Heart left ventricle (tissue), 16 donors: ENCODE data around the gene TMPRSS4. TPM values are rescaled to one million over a fixed set of nuclear protein-coding genes. Genes with fewer than 3 reads are reported as not detected.

Experiments used
- ATAC-seq, 4 donors: fragments of 200-7000 bp; cut with Tn5 transposase; one replicate each; pipeline ENCODE4 v1.9.1; 2020 to 2022; ENCODE audit warnings: moderate library complexity in 4 of 4, mild to moderate bottlenecking in 3 of 4, moderate number of reproducible peaks in 1 of 4
- DNase-seq, 5 donors: peaks; one replicate each; pipeline ENCODE4 v3.0.0-alpha.2; 2020
- H3K27ac ChIP-seq, 12 donors: fragments of 200-600 bp; sonication (generic) in 4 of 12; one replicate each; pipeline versions ENCODE4 v1.5.0 to v1.8.0; 2016 to 2022; ENCODE audit warnings: mild to moderate bottlenecking in 2 of 12
- H3K27me3 ChIP-seq, 9 donors: fragments of 200-600 bp; sonication (generic) in 2 of 9; one replicate each; pipeline versions ENCODE4 v1.5.1 to v1.8.0; 2016 to 2022; ENCODE audit warnings: mild to moderate bottlenecking in 3 of 9
- H3K36me3 ChIP-seq, 9 donors: fragments of 200-600 bp; sonication (generic) in 2 of 9; one replicate each; pipeline versions ENCODE4 v1.5.0 to v1.8.0; 2018 to 2022; ENCODE audit warnings: mild to moderate bottlenecking in 2 of 9
- H3K4me1 ChIP-seq, 12 donors: fragments of 200-600 bp; sonication (generic) in 4 of 12; one replicate each; pipeline versions ENCODE4 v1.5.0 to v1.8.0; 2016 to 2022; ENCODE audit warnings: mild to moderate bottlenecking in 3 of 12
- H3K4me3 ChIP-seq, 12 donors: fragments of 200-600 bp; sonication (generic) in 4 of 12; one replicate each; pipeline versions ENCODE4 v1.5.0 to v1.8.0; 2017 to 2022; ENCODE audit warnings: mild to moderate bottlenecking in 9 of 12, moderate library complexity in 4 of 12
- H3K9me3 ChIP-seq, 12 donors: fragments of 200-600 bp; sonication (generic) in 4 of 12; one replicate each; pipeline versions ENCODE4 v1.5.0 to v1.8.0; 2016 to 2022; ENCODE audit warnings: mild to moderate bottlenecking in 1 of 12
- CTCF ChIP-seq, 12 donors: fragments of 200-600 bp; sonication (generic) in 4 of 12; IDR thresholded peaks; one replicate each; pipeline versions ENCODE4 v1.5.0 to v1.8.0; 2018 to 2022; ENCODE audit warnings: antibody characterized with exemption in 12 of 12, mild to moderate bottlenecking in 5 of 12
- POLR2A ChIP-seq, 2 donors: fragments of 450-650 bp; IDR thresholded peaks; one replicate each; pipeline ENCODE4 v1.6.1; 2017; ENCODE audit warnings: antibody characterized with exemption in 2 of 2, mild to moderate bottlenecking in 2 of 2, moderate library complexity in 2 of 2
- WGBS, 4 donors: extraction: QIAGEN DNeasy Blood & Tissue Kit in 2 of 4; methylation state at CpG; one replicate each; pipeline versions ENCODE4 v1.1.5 to v1.1.7; 2013 to 2018; 5-methylcytosine and 5-hydroxymethylcytosine counted together
- intact Hi-C, 10 donors: fragments of 100-400 bp; cut with DNase I; formaldehyde crosslinking; loops; one replicate each; pipeline versions ENCODE4 v1.11.1 to v1.14.2; 2022
- polyA plus RNA-seq, 2 donors: library from polyadenylated mRNA; stranded (reverse); fragments of 200-250 nt; gene quantifications; one replicate each; pipeline ENCODE4 v1.2.3, GENCODE V29; 2013
- total RNA-seq, 9 donors: library from RNA; depleted of rRNA in 2 of 9; stranded (reverse); fragments of >200 nt in 2 of 9; fragmentation: NEBNext Ultra II Directional in 3 of 9; extraction: Animal tissue kit (Norgen Biotek cat#: 25700) in 3 of 9; gene quantifications; one replicate each; pipeline versions ENCODE4 v1.1.0 to v1.2.4, GENCODE V29; 2016 to 2023
- donor health status: ischemic (EF 13 %, LVEDD 7.1; RV severe dilation, severe dysfunction).
- donor health status: healthy with polysubstance abuse.
- donor health status: DM: no; HTN: yes; CAD: no.
- donor health status: DM: no; HTN: no; CAD: no.
- donor health status: ischemic (EF 25% LVEDD 6.9; RV normal size, moderate dysfunction).
- donor health status: ischemic (EF 25% LVEDD 5.7; RV mildly dilated, moderate dysfunction).
- donor health status: healthy.
- donor health status: DM: yes; HTN: yes; CAD: no.
- donor health status: ischemic (EF 35%, LVEDD 5.7; RV mildly dilated, moderate dysfunction).
- donor health status: nonischemic (EF 11% LVEDD 7.7; RV severe dilation, severe dysfunction).
- donor health status: DM: yes; HTN: yes; CAD: no.
- donor health status: PGD.
- donor health status: ischemic (EF 29% LVEDD 5.4; RV normal size, mild dysfunction).
- donor health status: nonischemic (EF 23%, LVEDD 6.1; RV moderate dilation, normal function).

The TMPRSS4 gene
- total and polyA plus RNA-seq, 11 donors, result 0.13 to 0.39 (median 0.29) TPM; not detected in 7

GRCh38 chr11:118050208-118050891 lies 26.5 kb upstream of the TMPRSS4 start:
- Histone ChIP-seq H3K36me3 (no peaks in the 10 kb centered on the region), H3K27me3 (no peaks in the 10 kb centered on the region), H3K4me3 (no peak overlapping the region), H3K9me3 (no peaks in the 10 kb centered on the region), H3K27ac (peak overlapping the region in 1 of 12 donors; percentile 64), H3K4me1 (peaks cover 0 to 32% (median 0%) of the 10 kb centered on the region in 12 donors)
- ATAC-seq (no peak), DNase-seq (no peak)
- TF ChIP-seq POLR2A (IDR thresholded peaks at IDR 0.05) (no peak), CTCF (IDR thresholded peaks at IDR 0.05) (no peak)
- intact Hi-C loops, result loop anchor here (5.0 to 10.0 kb wide), 13 partner anchors 98 to 626 kb away; partner anchors contain the start of gene FXYD2 (in 2 of the 10)
- 91 to 98% (median 93%) methylated on average over 7 of the region's 7 CpGs for WGBS, 4 donors

GRCh38 chr11:118051136-118051610 lies 25.7 kb upstream of the TMPRSS4 start:
- TF ChIP-seq CTCF (IDR thresholded peaks at IDR 0.05) (no peak), POLR2A (IDR thresholded peaks at IDR 0.05) (no peak)
- Histone ChIP-seq H3K36me3 (no peaks in the 10 kb centered on the region), H3K4me3 (no peak overlapping the region), H3K27me3 (no peaks in the 10 kb centered on the region), H3K4me1 (peaks cover 0 to 25% (median 0%) of the 10 kb centered on the region in 12 donors), H3K9me3 (no peaks in the 10 kb centered on the region), H3K27ac (peak overlapping the region in 1 of 12 donors; percentile 64)
- DNase-seq (no peak), ATAC-seq (no peak)
- 81 to 88% (median 83%) methylated on average over 7 of the region's 7 CpGs for WGBS, 4 donors
- intact Hi-C loops, result loop anchor here (5.0 to 10.0 kb wide), 13 partner anchors 99 to 626 kb away; partner anchors contain the start of gene FXYD2 (in 2 of the 10)

- Histone ChIP-seq H3K9me3 (no peaks in the 10 kb centered on the region), H3K36me3 (no peaks in the 10 kb centered on the region), H3K4me1 (peaks cover 0 to 20% (median 0%) of the 10 kb centered on the region in 12 donors), H3K27ac (peak overlapping the region in 1 of 12 donors; percentile 64), H3K4me3 (no peak overlapping the region), H3K27me3 (no peaks in the 10 kb centered on the region)
- intact Hi-C loops, result loop anchor here (2.0 to 10.0 kb wide), 17 partner anchors 49 to 627 kb away; partner anchors contain the start of gene FXYD2 (in 2 of the 10)
- DNase-seq, result no peak
- TF ChIP-seq POLR2A (IDR thresholded peaks at IDR 0.05) (no peak), CTCF (IDR thresholded peaks at IDR 0.05) (no peak)
- peak; percentile 21 to 40 (median 30) for ATAC-seq
- WGBS, 4 donors, result 68 to 80% (median 74%) methylated on average over 16 of the region's 16 CpGs
These were observed 25.0 kb upstream of the TMPRSS4 start for GRCh38 chr11:118051611-118052461.
